HTR-8/SVneo (cell line): ENCODE results near the gene OR10J5.

Source experiments
- DNase-seq: peaks from one replicate; pipeline ENCODE4 v3.0.0; 2011; ENCODE audit warnings: low spot score, mixed read lengths; ENCODE audit not compliant: insufficient read length
- FAIRE-seq: peaks from 2 replicates; lab custom pipeline; 2011; peaks lifted over from hg19 to GRCh38; lab: Jason Lieb, UNC

OR10J5 gene

DNA sequence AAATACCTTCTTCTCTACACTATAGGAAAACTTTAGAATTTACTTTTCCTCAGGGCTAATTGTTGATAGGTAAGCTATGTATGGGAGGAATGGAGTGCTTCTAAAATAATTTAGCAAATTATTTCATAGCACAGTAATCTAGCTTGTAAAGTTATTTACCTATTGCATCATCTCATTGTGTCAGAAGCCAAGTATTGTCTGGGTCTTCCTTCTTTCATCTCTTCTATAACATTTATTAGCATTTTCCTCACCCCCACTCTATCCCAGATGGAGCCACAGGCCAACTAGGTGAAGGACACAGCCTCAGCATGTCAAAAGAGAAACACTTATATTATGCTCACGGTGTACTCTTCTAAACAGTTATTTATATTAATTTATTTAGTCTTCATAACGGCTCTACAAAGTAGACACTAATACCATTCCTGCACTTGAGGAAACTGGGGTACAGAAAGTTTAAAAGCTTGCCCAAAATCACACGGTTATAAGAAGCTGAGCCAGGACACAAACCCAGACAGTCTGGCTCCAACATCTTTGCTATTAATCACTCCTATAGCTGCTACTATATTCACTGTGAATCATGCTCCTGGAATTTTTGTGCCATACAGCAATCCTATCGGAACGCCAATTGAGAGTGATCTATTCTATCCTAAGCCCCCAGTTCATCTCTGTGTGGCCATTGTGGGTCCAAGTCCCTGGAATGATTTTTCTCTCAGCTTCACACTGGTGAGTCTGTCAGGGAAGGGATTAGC, 43.1 kb downstream of the OR10J5 start:
- no peak for FAIRE-seq
- DNase-seq, result peak; percentile 48
